Right renal pelvis (tissue), 4 donors: ENCODE data around the gene KIF21B. TPM values are rescaled to one million over a fixed set of nuclear protein-coding genes. Genes with fewer than 3 reads are reported as not detected.

Source experiments
- DNase-seq, 4 donors: peaks; one replicate each; pipeline ENCODE4 v3.0.0-alpha.2; 2013; ENCODE audit warnings: low read depth in 4 of 4, low spot score in 3 of 4, missing footprints in 1 of 4
- polyA plus RNA-seq, 4 donors: library from polyadenylated mRNA; unstranded; fragments of 120-200 nt; gene quantifications; one replicate each; pipeline ENCODE4 v1.2.1, GENCODE V29; 2013; ENCODE audit not compliant: insufficient read length in 4 of 4

The KIF21B gene
- polyA plus RNA-seq, 4 donors = 2.2 to 3.0 (median 2.4) TPM

GRCh38 chr1:201049248-201049831 lies 25.8 kb upstream of the KIF21B start:
- DNase-seq = no peak

- no peak for DNase-seq
Observed at GRCh38 chr1:201048521-201048920, 25.0 kb upstream of the KIF21B start.

- no peak for DNase-seq
Observed at GRCh38 chr1:201044119-201044518, 20.6 kb upstream of the KIF21B start.

GRCh38 chr1:201042779-201043461 lies 19.4 kb upstream of the KIF21B start:
- DNase-seq = peak; percentile 43 to 55 (median 51)

GRCh38 chr1:201041011-201041410 lies 17.5 kb upstream of the KIF21B start:
- DNase-seq = no peak

DNA sequence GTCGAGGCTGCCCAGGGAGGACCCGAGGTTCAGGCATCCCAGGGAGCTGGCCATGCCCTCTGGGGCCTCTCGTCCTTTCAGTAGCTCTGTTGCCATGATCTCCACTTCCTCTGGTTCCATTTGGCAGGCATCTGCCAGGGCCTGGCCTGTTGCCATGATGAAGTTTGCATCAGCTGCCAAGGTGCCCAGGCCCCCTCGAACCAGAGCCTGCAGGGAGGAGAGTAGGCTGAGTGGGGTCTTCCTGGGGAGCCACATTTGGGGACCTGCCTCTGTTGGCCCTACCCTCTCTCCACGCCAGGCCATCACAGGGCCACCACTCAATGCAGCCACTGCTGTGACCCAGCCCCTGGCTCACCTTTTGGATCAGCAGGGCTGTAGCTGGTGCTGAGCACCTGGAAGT lies 16.4 kb upstream of the KIF21B start:
- DNase-seq = no peak

DNA sequence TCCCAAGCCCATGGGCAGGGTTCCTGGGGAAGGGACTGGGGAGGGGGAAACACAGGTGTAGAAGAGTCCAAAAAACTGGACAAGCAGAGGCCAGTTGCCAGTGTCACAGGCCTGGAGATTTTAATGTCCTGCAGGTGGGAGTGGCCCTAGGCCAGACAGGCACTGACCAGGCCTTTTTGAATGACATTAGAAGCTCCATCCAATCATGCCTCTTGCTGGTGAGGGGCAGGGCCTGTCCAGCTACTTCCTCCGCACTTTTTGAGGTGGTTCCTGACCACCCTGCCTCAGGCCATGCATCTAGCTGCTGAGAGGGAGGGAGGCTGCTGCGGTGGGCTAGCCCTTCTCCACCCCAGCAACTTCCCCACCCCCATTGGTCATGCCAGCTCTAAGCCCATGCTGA lies 15.9 kb upstream of the KIF21B start:
- DNase-seq = no peak

DNA sequence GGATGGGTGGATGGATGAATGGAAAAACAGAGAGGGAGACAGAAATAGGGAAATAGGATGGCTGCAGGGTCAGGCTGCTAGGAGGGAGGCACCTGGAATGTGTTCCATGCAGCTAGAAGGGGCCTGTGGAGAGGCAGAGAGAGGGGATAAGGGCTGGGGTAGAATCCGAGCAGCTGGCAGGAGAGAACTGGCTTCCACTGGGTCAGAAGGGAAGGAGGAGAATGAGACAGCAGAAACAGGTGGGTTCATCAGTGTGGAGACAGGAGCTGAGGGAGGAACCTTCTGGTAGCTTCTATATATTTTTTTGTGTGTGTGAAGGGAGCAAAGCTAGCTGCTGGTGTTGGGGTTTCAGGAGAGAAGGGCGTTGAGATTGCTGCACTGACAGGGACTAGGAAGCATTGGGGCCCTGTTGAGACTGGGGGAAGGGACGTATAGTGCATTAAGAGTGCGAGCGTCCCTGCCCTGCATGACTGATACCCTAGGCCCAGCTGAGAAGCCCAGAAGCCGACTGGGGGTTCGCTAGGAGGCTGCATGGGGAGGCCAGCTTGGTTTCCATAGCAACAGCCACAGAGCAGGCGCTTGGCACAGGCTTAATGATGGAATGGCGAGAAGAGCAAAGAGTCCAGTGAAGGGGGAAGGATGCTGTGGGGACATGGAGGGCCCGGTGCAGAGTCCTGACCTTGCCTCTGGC lies 14.8 kb upstream of the KIF21B start:
- no peak for DNase-seq

DNA sequence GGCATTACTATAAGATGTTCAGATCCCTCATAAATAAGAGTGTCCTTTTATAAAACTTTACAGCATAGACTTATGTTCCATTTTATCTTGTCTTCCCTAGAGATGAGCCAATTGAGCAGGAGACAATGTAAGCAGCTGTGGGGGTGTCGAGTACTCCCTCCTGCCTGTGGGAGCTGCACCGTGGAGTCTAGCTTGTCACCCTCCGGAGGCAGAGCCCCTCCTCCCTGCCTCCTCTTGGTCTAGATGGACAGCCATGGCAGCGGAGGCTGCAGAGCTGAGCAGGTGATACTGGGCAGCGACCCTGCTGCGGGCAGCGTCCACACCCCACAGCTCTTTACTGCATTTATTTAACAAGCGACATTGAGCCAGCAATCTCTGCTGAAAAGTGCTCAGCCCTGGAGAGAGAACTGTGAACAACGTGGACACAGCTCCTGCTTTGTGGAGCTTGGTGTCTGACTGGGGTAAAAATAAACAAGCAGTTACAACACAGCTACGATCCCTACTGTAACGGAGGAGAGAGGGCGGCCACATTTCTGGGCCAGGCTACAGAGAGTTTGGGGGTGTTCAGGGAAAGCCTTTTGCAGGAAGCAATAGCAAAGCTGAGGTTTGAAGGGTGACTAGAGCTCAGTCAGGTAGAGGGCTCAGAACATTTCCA lies 12.8 kb upstream of the KIF21B start:
- no peak for DNase-seq

DNA sequence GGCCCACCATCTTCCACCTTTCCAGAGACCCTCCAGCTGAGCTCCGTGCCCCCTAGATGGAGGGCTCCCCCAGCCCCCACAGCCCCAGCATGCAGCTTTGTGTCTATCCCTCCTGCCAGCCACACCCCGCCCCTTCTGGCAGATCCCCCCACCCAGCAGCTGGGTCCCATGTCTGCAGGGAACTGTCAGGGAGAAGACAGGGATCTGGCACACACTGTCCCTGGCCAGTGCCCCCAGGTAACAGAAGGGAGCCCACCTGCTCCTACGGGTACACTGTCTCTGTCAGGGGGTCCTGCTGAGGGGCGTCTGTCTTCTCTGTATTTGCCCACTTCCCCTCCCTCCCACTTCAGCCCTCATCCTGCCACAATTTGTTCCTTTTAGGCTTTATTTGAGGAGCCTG lies 11.2 kb upstream of the KIF21B start:
- DNase-seq = no peak

- no peak for DNase-seq
Observed at GRCh38 chr1:201032408-201032807, 8.9 kb upstream of the KIF21B start.

DNA sequence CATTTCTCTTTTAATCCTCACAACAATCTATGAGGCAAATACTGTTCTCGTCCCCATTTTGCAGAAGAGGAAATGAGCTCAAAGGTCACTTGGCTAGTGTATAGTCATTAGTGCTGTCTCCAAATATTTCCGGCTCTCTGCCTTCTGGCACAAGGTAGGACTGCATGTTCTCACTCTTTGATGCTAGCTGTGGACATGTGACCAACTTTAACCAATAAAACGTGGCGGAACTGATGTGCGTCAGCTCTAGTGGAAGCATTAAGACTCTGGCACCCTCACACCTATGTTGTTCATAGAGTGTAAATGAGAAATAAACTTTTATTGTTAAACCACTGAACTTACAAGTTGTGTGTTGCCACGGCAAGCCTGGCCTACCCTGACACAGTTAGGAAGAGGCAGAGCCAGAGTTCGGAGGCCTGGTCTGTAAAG lies 5.0 kb upstream of the KIF21B start:
- DNase-seq = no peak

DNA sequence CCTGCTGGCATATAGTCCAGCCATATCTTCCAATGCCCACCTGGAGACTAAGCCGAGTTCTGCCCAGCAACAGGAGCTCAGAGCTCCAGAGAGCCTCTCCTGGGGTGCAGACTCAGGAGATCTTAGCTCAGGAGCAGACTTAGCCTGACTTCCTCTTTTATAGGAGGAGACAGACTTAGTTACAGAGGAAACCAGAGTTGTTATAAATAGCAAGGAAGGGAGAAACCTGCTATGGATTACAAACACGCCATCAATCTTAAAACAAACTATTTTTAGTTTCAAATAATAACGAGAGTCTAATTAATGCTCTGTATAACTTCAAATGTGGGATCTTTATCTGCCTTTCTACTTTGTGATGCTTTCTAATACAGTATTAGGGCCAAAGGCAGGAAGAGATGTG lies 3.3 kb upstream of the KIF21B start:
- DNase-seq = no peak

GRCh38 chr1:201026234-201026633 lies 2.7 kb upstream of the KIF21B start:
- DNase-seq = no peak

GRCh38 chr1:201025571-201026002 lies 2.1 kb upstream of the KIF21B start:
- DNase-seq = no peak

GRCh38 chr1:201024625-201024998 lies 1.1 kb upstream of the KIF21B start:
- no peak for DNase-seq

- no peak for DNase-seq
Observed at GRCh38 chr1:201023920-201024624, 558 bp upstream of the KIF21B start.

- no peak for DNase-seq
Observed at GRCh38 chr1:201022820-201023516, 546 bp downstream of the KIF21B start.

DNA sequence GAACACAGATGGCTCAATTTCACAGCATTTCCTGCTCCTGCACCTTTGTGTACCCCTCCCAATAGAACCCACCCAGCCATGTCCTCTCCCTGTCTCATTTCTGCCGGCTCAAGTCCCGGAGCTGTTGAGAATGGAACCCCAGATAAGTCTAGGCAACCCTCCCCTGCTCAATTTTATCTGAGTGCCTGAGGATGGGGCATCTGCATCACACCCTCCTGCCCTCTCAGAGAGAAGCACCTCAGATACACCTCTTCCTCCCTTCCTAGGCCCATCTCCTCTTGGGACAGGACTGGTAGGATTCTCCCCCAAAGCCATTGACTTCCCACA lies 1.1 kb downstream of the KIF21B start:
- DNase-seq = no peak
